Immature natural killer cell (primary cell): ENCODE results near the gene PRM2. TPM values are rescaled to one million over a fixed set of nuclear protein-coding genes. Genes with fewer than 3 reads are reported as not detected.

Source experiments
- DNase-seq, 3 donors: peaks; one replicate each; pipeline ENCODE4 v3.0.0; 2022; ENCODE audit warnings: mixed read lengths in 1 of 3
- H3K27ac Mint-ChIP-seq, 6 donors: one replicate each; pipeline ENCODE4 v1.8.0; 2020; ENCODE audit warnings: mixed read lengths in 6 of 6, mild to moderate bottlenecking in 5 of 6, inconsistent platforms in 4 of 6, moderate library complexity in 3 of 6
- H3K27me3 Mint-ChIP-seq, 3 donors: one replicate each; pipeline ENCODE4 v1.8.0; 2020 to 2021; ENCODE audit warnings: low read depth in 3 of 3, mild to moderate bottlenecking in 3 of 3, mixed read lengths in 3 of 3, moderate library complexity in 3 of 3, inconsistent platforms in 1 of 3
- H3K36me3 Mint-ChIP-seq, 3 donors: one replicate each; pipeline ENCODE4 v1.8.0; 2020; ENCODE audit warnings: mixed read lengths in 3 of 3, inconsistent platforms in 2 of 3, mild to moderate bottlenecking in 2 of 3
- H3K4me1 Mint-ChIP-seq, 2 donors: one replicate each; pipeline ENCODE4 v1.8.0; 2020; ENCODE audit warnings: inconsistent platforms in 2 of 2, mild to moderate bottlenecking in 2 of 2, mixed read lengths in 2 of 2, moderate library complexity in 1 of 2
- H3K4me3 Mint-ChIP-seq, 5 donors: one replicate each; pipeline ENCODE4 v1.8.0; 2020; ENCODE audit warnings: mild to moderate bottlenecking in 5 of 5, mixed read lengths in 5 of 5, inconsistent platforms in 3 of 5, moderate library complexity in 3 of 5
- H3K9me3 Mint-ChIP-seq, 6 donors: one replicate each; pipeline ENCODE4 v1.8.0; 2020; ENCODE audit warnings: mild to moderate bottlenecking in 6 of 6, mixed read lengths in 6 of 6, inconsistent platforms in 4 of 6, moderate library complexity in 3 of 6
- polyA plus RNA-seq, 3 donors: library from polyadenylated mRNA; unstranded; fragments of 300-500 nt; fragmentation: Illumina TruSeq; gene quantifications; one replicate each; pipeline ENCODE4 v1.2.3, GENCODE V29; 2021

Gene PRM2
- polyA plus RNA-seq, 3 donors from 2014 or later = not detected

DNA sequence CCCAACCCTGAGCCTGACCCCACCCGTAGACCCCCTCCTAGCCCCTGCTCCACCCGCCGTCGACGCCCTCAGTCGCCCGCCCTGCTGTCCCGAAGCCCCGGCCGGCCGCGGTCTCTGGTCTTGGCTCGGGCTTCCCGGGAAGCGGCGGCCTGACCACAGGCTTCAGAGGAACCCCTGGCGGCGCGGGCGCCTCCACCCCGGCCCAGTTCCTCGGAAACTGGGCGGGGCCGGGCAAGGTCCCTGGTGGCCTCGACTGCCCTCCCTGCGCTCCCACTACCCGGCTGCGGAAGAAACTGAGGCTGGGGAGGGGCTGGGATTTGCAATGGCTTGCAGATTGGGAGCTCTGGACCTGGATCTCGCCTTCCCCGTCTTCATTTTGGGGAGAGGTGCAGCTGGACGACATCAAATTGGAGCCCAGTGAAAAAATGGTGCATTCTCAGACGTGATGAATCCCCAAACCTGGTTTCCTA lies 19.6 kb downstream of the PRM2 start:
- peaks cover 50 to 53% of the 10 kb centered on the region in 2 donors for H3K4me1 Mint-ChIP-seq
- H3K36me3 Mint-ChIP-seq = peaks cover 0 to 5% (median 3%) of the 10 kb centered on the region in 3 donors
- peaks cover 9 to 19% (median 18%) of the 10 kb centered on the region in 3 donors for H3K27me3 Mint-ChIP-seq
- H3K9me3 Mint-ChIP-seq = no peaks in the 10 kb centered on the region
- peak overlapping the region; percentile 86 to 97 (median 96) for H3K27ac Mint-ChIP-seq
- H3K4me3 Mint-ChIP-seq = peak overlapping the region; percentile 94 to 97 (median 96)
- DNase-seq = peak in 1 of 3 donors; percentile 22

- peaks cover 9 to 19% (median 18%) of the 10 kb centered on the region in 3 donors for H3K27me3 Mint-ChIP-seq
Measured at GRCh38 chr16:11255737-11256660, 20.3 kb downstream of the PRM2 start, which contains the start of gene SOCS1. Gene SOCS1, minus strand, starts transcription at chr16:11256204. Its CDS starts 726 bp downstream, at chr16:11255478.

GRCh38 chr16:11254913-11255736 lies 21.2 kb downstream of the PRM2 start:
- H3K36me3 Mint-ChIP-seq = peaks cover 0 to 5% (median 3%) of the 10 kb centered on the region in 3 donors
- H3K4me3 Mint-ChIP-seq = peak overlapping the region; percentile 70 to 85 (median 84)
- peak; percentile 66 to 76 (median 69) for DNase-seq
- H3K4me1 Mint-ChIP-seq = peaks cover 60% of the 10 kb centered on the region in 2 donors
- peaks cover 10 to 23% (median 18%) of the 10 kb centered on the region in 3 donors for H3K27me3 Mint-ChIP-seq
- no peaks in the 10 kb centered on the region for H3K9me3 Mint-ChIP-seq
- peak overlapping the region in 4 of 6 donors; percentile 27 to 93 (median 72) for H3K27ac Mint-ChIP-seq

More at GRCh38 chr16:11255737-11256660, 20.3 kb downstream of the PRM2 start, which contains the start of gene SOCS1:
- Mint-ChIP-seq H3K4me1 (peaks cover 54 to 57% of the 10 kb centered on the region in 2 donors), H3K9me3 (no peaks in the 10 kb centered on the region), H3K36me3 (peaks cover 0 to 5% (median 3%) of the 10 kb centered on the region in 3 donors), H3K27ac (peak within 1 kb of the TSS; percentile 86 to 97 (median 96)), H3K4me3 (peak within 1 kb of the TSS; percentile 94 to 97 (median 96))
- peak; percentile 81 to 87 (median 87) for DNase-seq

DNA sequence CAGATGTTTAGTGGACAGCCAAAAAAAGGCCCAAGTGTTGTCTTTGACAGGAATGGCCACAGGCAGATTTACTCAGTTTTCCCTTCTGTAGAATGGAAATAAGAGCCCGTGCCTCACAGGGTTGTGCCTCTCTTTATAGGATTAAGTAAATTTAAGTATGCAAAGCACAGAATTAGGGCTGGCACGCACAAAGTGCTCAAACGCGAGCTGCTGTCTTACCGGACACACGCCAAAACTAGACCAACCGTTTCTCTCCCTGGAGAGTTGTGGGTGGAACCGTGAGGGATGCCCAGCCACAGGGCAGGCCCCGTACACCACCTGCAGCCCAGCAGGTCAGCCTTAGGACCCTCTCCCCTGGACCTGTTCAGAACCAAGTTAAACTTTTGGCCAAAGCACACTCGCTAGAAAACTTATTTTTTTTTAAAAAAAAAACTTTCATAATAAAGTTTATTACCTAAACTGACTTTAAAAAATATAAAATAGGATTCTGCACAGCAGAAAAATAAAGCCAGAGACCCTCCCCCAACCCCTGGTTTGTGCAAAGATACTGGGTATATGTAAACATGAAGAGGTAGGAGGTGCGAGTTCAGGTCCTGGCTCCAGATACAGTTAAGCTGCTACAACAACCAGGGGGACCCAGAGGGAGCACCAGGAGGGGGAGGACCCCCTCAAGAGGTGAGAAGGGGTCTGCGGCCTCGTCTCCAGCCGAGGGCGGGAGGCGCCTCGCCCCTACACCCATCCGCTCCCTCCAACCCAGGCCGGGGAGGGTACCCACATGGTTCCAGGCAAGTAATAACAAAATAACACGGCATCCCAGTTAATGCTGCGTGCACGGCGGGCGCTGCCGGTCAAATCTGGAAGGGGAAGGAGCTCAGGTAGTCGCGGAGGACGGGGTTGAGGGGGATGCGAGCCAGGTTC lies 22.0 kb downstream of the PRM2 start:
- Mint-ChIP-seq H3K9me3 (no peaks in the 10 kb centered on the region), H3K27me3 (peaks cover 10 to 23% (median 18%) of the 10 kb centered on the region in 3 donors), H3K36me3 (peaks cover 0 to 5% (median 3%) of the 10 kb centered on the region in 3 donors), H3K4me1 (peaks cover 57 to 58% of the 10 kb centered on the region in 2 donors), H3K4me3 (peak overlapping the region; percentile 70 to 86 (median 84)), H3K27ac (peak overlapping the region; percentile 80 to 92 (median 88))
- DNase-seq = no peak

- Mint-ChIP-seq H3K4me3 (peak overlapping the region; percentile 68 to 86 (median 84)), H3K27me3 (peaks cover 10 to 26% (median 18%) of the 10 kb centered on the region in 3 donors), H3K9me3 (no peaks in the 10 kb centered on the region), H3K27ac (peak overlapping the region; percentile 80 to 92 (median 88)), H3K36me3 (peaks cover 3 to 5% (median 4%) of the 10 kb centered on the region in 3 donors), H3K4me1 (peaks cover 49% of the 10 kb centered on the region in 2 donors)
- peak; percentile 57 to 60 (median 60) for DNase-seq
Measured at GRCh38 chr16:11253009-11253994, 23.0 kb downstream of the PRM2 start.

DNA sequence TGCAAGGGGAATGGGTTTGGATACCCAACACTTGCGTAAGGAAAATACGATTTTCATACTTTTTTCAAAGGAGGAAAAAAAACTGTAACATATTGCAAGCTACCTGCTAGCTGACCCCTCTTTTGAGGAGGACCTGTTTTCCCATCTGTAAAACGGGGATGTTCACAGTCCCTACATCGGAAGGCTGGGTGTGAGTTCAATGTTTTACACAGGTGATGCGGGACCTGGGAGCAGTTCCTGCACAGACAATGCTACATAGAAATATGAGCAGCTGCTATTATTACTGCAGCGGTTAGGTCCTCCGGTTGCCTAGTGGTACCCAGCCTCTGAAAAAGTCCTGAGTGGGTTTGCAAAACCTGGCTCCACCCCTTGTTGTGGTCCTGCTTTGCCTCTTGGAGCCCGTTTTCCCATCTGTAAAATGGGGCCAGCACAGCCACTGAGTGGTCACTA lies 23.8 kb downstream of the PRM2 start:
- Mint-ChIP-seq H3K9me3 (no peaks in the 10 kb centered on the region), H3K36me3 (peaks cover 3 to 5% (median 4%) of the 10 kb centered on the region in 3 donors), H3K4me1 (peaks cover 41 to 44% of the 10 kb centered on the region in 2 donors), H3K4me3 (peak overlapping the region; percentile 68 to 86 (median 84)), H3K27me3 (peaks cover 10 to 26% (median 18%) of the 10 kb centered on the region in 3 donors), H3K27ac (peak overlapping the region; percentile 88 to 98 (median 92))
- no peak for DNase-seq

DNA sequence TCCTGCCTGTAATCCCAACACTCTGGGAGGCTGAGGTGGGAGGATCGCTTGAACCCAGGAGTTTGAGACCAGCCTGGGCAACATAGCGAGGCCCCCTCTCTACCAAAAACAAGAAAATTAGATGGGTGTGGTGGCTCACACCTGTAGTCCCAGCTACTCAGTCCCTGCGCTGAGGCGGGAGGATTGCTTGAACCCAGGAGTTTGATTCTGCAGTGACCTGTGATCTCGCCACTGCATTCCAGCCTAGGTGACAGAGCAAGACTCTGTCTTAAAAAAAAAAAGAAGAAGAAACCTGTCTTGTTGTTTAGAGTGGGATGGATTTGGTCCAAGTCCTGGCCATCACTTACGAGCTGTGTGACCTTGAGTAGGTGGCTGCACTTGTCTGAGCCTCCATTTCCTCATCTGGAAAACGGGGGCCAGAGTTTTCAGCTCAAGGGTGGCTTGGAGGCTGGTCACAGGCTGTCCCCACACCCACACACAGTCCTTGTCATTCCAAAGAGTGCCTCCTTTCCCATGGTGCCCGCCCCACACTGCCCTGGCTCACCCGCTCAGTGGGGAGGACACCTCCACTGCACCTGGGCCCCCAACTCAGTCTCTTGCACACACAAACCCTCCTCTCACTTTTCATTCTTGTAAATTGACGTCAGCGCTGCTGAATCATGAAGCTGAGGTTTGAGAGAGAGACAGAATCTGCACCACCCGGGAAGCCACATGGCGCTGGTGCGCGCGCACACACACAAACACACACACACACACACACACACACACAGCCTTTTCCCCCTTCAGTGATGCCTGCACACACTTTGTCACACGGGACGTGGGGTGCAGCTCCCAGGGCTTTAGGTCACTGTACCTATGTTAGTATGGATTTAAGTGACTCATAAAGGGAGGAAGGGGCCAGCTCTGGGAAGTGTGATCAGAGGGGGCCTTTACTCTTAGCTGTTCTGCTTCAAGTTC lies 24.5 kb downstream of the PRM2 start:
- peaks cover 34 to 37% of the 10 kb centered on the region in 2 donors for H3K4me1 Mint-ChIP-seq
- H3K27me3 Mint-ChIP-seq = peaks cover 10 to 22% (median 15%) of the 10 kb centered on the region in 3 donors
- peaks cover 3 to 5% (median 4%) of the 10 kb centered on the region in 3 donors for H3K36me3 Mint-ChIP-seq
- H3K27ac Mint-ChIP-seq = peak overlapping the region; percentile 88 to 98 (median 92)
- peak overlapping the region; percentile 67 to 84 (median 76) for H3K4me3 Mint-ChIP-seq
- no peaks in the 10 kb centered on the region for H3K9me3 Mint-ChIP-seq
- peak; percentile 69 to 81 (median 76) for DNase-seq

GRCh38 chr16:11250786-11251524 lies 25.3 kb downstream of the PRM2 start:
- peaks cover 3 to 5% (median 4%) of the 10 kb centered on the region in 3 donors for H3K36me3 Mint-ChIP-seq
- peaks cover 8 to 19% (median 11%) of the 10 kb centered on the region in 3 donors for H3K27me3 Mint-ChIP-seq
- H3K4me3 Mint-ChIP-seq = no peak overlapping the region
- H3K27ac Mint-ChIP-seq = peak overlapping the region in 5 of 6 donors; percentile 83 to 96 (median 92)
- H3K9me3 Mint-ChIP-seq = no peaks in the 10 kb centered on the region
- DNase-seq = no peak
- peaks cover 36 to 40% of the 10 kb centered on the region in 2 donors for H3K4me1 Mint-ChIP-seq

GRCh38 chr16:11250091-11250785 lies 26.0 kb downstream of the PRM2 start:
- H3K4me1 Mint-ChIP-seq = peaks cover 43 to 46% of the 10 kb centered on the region in 2 donors
- no peak for DNase-seq
- H3K27me3 Mint-ChIP-seq = peaks cover 7 to 19% (median 10%) of the 10 kb centered on the region in 3 donors
- H3K27ac Mint-ChIP-seq = peak overlapping the region in 4 of 6 donors; percentile 26 to 83 (median 62)
- H3K36me3 Mint-ChIP-seq = peaks cover 3 to 5% (median 4%) of the 10 kb centered on the region in 3 donors
- H3K4me3 Mint-ChIP-seq = no peak overlapping the region
- no peaks in the 10 kb centered on the region for H3K9me3 Mint-ChIP-seq
